Colon (tissue), 2 donors: ENCODE measurements around the gene IGLL1.

ENCODE experiments used
- FAIRE-seq: peaks from 2 replicates; lab custom pipeline; 2012; peaks lifted over from hg19 to GRCh38; lab: Jason Lieb, UNC
- donor health status: control.
- donor health status: control.

The IGLL1 gene

GRCh38 chr22:23527971-23528740 lies 51.9 kb downstream of the IGLL1 start:
- no peak for FAIRE-seq

GRCh38 chr22:23526596-23527316 lies 53.3 kb downstream of the IGLL1 start:
- FAIRE-seq = no peak

DNA sequence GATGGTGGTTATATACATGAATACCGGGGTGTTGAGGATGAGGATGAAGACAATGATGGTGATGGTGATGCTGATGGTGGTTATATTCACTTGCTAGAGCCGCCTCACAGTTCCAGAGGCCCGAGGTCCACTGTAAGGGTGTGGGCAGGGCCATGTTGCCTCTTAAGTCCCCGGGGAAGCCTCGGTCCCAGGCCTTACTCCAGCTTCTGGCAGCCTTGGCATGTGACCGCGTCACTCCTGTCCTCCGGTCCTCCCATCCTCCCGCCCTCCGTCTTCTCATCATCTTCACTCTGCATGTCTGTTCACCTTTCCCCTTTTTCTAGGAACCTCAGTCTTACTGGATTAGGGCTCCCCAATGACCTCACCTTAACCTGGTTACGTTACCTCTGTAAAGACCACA lies 54.6 kb downstream of the IGLL1 start:
- no peak for FAIRE-seq

- no peak for FAIRE-seq
Observed at GRCh38 chr22:23524226-23524625, 55.9 kb downstream of the IGLL1 start.

DNA sequence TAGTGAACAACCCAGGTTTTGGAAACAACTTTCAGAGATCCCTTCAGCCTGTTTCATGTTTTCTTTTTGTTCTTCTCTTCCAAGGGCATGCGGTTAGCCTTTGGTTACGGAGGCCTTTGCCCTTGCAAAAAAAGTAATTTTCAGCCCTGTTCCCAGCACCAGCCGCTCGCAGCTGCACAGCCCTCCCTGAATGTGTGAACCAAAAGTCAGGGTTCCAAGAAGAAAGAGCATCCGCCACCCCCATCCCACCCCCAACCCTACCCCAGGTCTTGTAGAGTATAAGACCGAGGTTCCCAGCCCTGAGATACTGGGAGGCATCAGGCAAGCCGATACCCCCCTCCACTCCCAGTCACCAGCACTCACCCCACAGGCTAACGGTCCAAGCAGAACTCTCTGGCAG lies 56.4 kb downstream of the IGLL1 start:
- no peak for FAIRE-seq
